PC-9 (cell line): ENCODE measurements around the gene ASTN2.

Experiments used
- CTCF ChIP-seq: fragments of 200-600 bp; sonication (generic); conservative IDR thresholded peaks from 2 replicates; pipeline ENCODE4 v1.6.1; 2017; ENCODE audit warnings: mixed run types, antibody characterized with exemption, mild to moderate bottlenecking, moderate library complexity
- EZH2 ChIP-seq: fragments of 200-600 bp; sonication (generic); IDR thresholded peaks from 2 replicates; pipeline ENCODE4 v1.8.0; 2017; ENCODE audit warnings: antibody characterized with exemption, low read depth

- no peak for TF ChIP-seq CTCF
- TF ChIP-seq EZH2: no peak
These were observed 834.0 kb downstream of the ASTN2 start for GRCh38 chr9:116580853-116581252.
